ENCODE measurements around the gene AURKAIP1. TPM values are rescaled to one million over a fixed set of nuclear protein-coding genes. Genes with fewer than 3 reads are reported as not detected.

The AURKAIP1 gene
- total and polyA plus RNA-seq, 3 experiments from 2014 or later: 157 to 169 (median 159) TPM

DNA sequence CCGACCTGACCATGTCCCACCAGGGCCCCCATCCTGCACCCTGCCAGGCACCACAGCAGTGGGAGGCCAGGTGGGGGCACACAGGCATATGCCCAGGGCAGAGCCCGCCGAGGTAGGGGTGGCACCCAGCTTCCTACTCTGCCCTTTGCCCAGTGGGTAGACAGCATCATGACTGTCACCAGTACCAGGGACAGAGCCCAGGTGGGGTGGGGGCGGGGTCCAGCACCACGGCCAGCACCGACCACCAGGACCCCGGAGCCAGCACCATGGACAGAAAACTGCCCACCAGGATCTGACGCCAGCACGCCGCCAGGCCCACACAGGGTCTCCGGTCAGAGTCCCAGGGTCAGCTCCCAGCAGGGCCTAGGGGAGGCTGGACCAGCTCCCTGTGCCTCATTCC, 40.2 kb downstream of the AURKAIP1 start:
- H3K9me3 ChIP-seq (ENCODE audit: low read length): no peaks in the 10 kb centered on the region
- H3K27me3 ChIP-seq (ENCODE audit: insufficient read depth, low read length, poor library complexity, severe bottlenecking): no peaks in the 10 kb centered on the region
- Mint-ChIP-seq H3K4me1 (peaks cover 0 to 2% (median 0%) of the 10 kb centered on the region in 3 donors), H3K9me3 (no peaks in the 10 kb centered on the region), H3K27ac (no peak overlapping the region), H3K36me3 (peaks cover 0 to 11% (median 1%) of the 10 kb centered on the region in 3 donors), H3K4me3 (no peak overlapping the region), H3K27me3 (no peaks in the 10 kb centered on the region)
- H3K36me3 ChIP-seq (ENCODE audit: insufficient read depth, low read length): no peaks in the 10 kb centered on the region
- CTCF ChIA-PET: no interaction called here
- H3K4me3 ChIP-seq (ENCODE audit: low read length): no peak overlapping the region
- POLR2A ChIA-PET: no interaction called here
- H3K27ac ChIP-seq (ENCODE audit: low read depth, low read length): no peak overlapping the region
- no peak for DNase-seq
- H3K4me1 ChIP-seq (ENCODE audit: insufficient read depth, low read length): no peaks in the 10 kb centered on the region

DNA sequence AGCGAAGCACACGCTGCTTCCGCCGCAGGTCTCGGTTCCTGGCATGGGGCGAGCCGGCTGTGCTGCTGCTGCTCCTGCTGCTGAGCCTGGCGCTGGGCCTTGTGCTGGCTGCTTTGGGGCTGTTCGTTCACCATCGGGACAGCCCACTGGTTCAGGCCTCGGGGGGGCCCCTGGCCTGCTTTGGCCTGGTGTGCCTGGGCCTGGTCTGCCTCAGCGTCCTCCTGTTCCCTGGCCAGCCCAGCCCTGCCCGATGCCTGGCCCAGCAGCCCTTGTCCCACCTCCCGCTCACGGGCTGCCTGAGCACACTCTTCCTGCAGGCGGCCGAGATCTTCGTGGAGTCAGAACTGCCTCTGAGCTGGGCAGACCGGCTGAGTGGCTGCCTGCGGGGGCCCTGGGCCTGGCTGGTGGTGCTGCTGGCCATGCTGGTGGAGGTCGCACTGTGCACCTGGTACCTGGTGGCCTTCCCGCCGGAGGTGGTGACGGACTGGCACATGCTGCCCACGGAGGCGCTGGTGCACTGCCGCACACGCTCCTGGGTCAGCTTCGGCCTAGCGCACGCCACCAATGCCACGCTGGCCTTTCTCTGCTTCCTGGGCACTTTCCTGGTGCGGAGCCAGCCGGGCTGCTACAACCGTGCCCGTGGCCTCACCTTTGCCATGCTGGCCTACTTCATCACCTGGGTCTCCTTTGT, 41.3 kb downstream of the AURKAIP1 start:
- Mint-ChIP-seq H3K4me3 (no peak overlapping the region), H3K9me3 (no peaks in the 10 kb centered on the region), H3K27me3 (no peaks in the 10 kb centered on the region), H3K4me1 (peaks cover 0 to 6% (median 0%) of the 10 kb centered on the region in 3 donors), H3K36me3 (peaks cover 0 to 4% (median under 1%) of the 10 kb centered on the region in 3 donors), H3K27ac (no peak overlapping the region)
- H3K27me3 ChIP-seq (ENCODE audit: insufficient read depth, low read length, poor library complexity, severe bottlenecking): no peaks in the 10 kb centered on the region
- no peak overlapping the region for H3K27ac ChIP-seq (ENCODE audit: low read depth, low read length)
- H3K4me3 ChIP-seq (ENCODE audit: low read length): no peak overlapping the region
- no peaks in the 10 kb centered on the region for H3K36me3 ChIP-seq (ENCODE audit: insufficient read depth, low read length)
- no peak for DNase-seq
- no peaks in the 10 kb centered on the region for H3K4me1 ChIP-seq (ENCODE audit: insufficient read depth, low read length)
- no peaks in the 10 kb centered on the region for H3K9me3 ChIP-seq (ENCODE audit: low read length)
- CTCF ChIA-PET: interaction anchor here (0.6 kb wide), 1 partner anchor 207 kb away, joined by 4 read pairs; no protein-coding TSS in a partner anchor
- POLR2A ChIA-PET: no interaction called here

DNA sequence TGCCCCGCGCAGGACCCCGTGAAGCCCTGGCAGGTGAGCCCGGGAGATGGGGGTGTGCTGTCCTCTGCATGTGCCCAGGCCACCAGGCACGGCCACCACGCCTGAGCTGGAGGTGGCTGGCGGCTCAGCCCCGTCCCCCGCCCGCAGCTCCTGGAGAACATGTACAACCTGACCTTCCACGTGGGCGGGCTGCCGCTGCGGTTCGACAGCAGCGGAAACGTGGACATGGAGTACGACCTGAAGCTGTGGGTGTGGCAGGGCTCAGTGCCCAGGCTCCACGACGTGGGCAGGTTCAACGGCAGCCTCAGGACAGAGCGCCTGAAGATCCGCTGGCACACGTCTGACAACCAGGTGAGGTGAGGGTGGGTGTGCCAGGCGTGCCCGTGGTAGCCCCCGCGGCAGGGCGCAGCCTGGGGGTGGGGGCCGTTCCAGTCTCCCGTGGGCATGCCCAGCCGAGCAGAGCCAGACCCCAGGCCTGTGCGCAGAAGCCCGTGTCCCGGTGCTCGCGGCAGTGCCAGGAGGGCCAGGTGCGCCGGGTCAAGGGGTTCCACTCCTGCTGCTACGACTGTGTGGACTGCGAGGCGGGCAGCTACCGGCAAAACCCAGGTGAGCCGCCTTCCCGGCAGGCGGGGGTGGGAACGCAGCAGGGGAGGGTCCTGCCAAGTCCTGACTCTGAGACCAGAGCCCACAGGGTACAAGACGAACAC, 42.1 kb downstream of the AURKAIP1 start:
- POLR2A ChIA-PET: no interaction called here
- CTCF ChIA-PET: no interaction called here
- H3K4me1 Mint-ChIP-seq: peaks cover 0 to 6% (median 0%) of the 10 kb centered on the region in 3 donors
- H3K9me3 Mint-ChIP-seq: no peaks in the 10 kb centered on the region
- DNase-seq: no peak
- Histone ChIP-seq H3K9me3 (ENCODE audit: low read length) (no peaks in the 10 kb centered on the region), H3K27ac (ENCODE audit: low read depth, low read length) (no peak overlapping the region), H3K4me3 (ENCODE audit: low read length) (no peak overlapping the region), H3K27me3 (ENCODE audit: insufficient read depth, low read length, poor library complexity, severe bottlenecking) (no peaks in the 10 kb centered on the region), H3K36me3 (ENCODE audit: insufficient read depth, low read length) (no peaks in the 10 kb centered on the region), H3K4me1 (ENCODE audit: insufficient read depth, low read length) (no peaks in the 10 kb centered on the region)
- no peak overlapping the region for H3K27ac Mint-ChIP-seq
- peaks cover 0 to 2% (median 0%) of the 10 kb centered on the region in 3 donors for H3K36me3 Mint-ChIP-seq
- H3K27me3 Mint-ChIP-seq: no peaks in the 10 kb centered on the region
- H3K4me3 Mint-ChIP-seq: no peak overlapping the region

DNA sequence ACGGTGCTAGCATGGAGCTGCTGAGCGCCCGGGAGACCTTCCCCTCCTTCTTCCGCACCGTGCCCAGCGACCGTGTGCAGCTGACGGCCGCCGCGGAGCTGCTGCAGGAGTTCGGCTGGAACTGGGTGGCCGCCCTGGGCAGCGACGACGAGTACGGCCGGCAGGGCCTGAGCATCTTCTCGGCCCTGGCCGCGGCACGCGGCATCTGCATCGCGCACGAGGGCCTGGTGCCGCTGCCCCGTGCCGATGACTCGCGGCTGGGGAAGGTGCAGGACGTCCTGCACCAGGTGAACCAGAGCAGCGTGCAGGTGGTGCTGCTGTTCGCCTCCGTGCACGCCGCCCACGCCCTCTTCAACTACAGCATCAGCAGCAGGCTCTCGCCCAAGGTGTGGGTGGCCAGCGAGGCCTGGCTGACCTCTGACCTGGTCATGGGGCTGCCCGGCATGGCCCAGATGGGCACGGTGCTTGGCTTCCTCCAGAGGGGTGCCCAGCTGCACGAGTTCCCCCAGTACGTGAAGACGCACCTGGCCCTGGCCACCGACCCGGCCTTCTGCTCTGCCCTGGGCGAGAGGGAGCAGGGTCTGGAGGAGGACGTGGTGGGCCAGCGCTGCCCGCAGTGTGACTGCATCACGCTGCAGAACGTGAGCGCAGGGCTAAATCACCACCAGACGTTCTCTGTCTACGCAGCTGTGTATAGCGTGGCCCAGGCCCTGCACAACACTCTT, 42.8 kb downstream of the AURKAIP1 start:
- Histone ChIP-seq H3K36me3 (ENCODE audit: insufficient read depth, low read length) (no peaks in the 10 kb centered on the region), H3K4me3 (ENCODE audit: low read length) (no peak overlapping the region), H3K27ac (ENCODE audit: low read depth, low read length) (no peak overlapping the region), H3K4me1 (ENCODE audit: insufficient read depth, low read length) (no peaks in the 10 kb centered on the region), H3K27me3 (ENCODE audit: insufficient read depth, low read length, poor library complexity, severe bottlenecking) (no peaks in the 10 kb centered on the region), H3K9me3 (ENCODE audit: low read length) (no peaks in the 10 kb centered on the region)
- Mint-ChIP-seq H3K9me3 (no peaks in the 10 kb centered on the region), H3K4me3 (no peak overlapping the region), H3K27ac (no peak overlapping the region), H3K4me1 (peaks cover 0 to 6% (median 0%) of the 10 kb centered on the region in 3 donors), H3K36me3 (peaks cover 0 to 6% (median 0%) of the 10 kb centered on the region in 3 donors), H3K27me3 (no peaks in the 10 kb centered on the region)
- ChIA-PET CTCF (no interaction called here), POLR2A (no interaction called here)
- no peak for DNase-seq

DNA sequence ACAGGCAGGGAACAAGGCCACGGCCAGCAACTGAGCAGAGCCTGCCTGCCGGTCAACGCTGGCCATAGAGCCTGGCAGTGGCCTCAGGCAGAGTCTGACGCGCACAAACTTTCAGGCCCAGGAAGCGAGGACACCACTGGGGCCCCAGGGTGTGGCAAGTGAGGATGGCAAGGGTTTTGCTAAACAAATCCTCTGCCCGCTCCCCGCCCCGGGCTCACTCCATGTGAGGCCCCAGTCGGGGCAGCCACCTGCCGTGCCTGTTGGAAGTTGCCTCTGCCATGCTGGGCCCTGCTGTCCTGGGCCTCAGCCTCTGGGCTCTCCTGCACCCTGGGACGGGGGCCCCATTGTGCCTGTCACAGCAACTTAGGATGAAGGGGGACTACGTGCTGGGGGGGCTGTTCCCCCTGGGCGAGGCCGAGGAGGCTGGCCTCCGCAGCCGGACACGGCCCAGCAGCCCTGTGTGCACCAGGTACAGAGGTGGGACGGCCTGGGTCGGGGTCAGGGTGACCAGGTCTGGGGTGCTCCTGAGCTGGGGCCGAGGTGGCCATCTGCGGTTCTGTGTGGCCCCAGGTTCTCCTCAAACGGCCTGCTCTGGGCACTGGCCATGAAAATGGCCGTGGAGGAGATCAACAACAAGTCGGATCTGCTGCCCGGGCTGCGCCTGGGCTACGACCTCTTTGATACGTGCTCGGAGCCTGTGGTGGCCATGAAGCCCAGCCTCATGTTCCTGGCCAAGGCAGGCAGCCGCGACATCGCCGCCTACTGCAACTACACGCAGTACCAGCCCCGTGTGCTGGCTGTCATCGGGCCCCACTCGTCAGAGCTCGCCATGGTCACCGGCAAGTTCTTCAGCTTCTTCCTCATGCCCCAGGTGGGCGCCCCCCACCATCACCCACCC, 43.7 kb downstream of the AURKAIP1 start, which contains the start of gene TAS1R3:
Gene TAS1R3, plus strand, starts transcription at position 213 of the 898 bp plus-strand sequence. Its CDS starts 66 bp downstream, at position 279.
- CTCF ChIA-PET: no interaction called here
- POLR2A ChIA-PET: no interaction called here
- H3K27me3 ChIP-seq (ENCODE audit: insufficient read depth, low read length, poor library complexity, severe bottlenecking): no peaks in the 10 kb centered on the region
- DNase-seq: no peak
- peaks cover under 1 to 11% (median 6%) of the 10 kb centered on the region in 3 donors for H3K4me1 Mint-ChIP-seq
- peaks cover 4% of the 10 kb centered on the region for H3K4me1 ChIP-seq (ENCODE audit: insufficient read depth, low read length)
- H3K9me3 Mint-ChIP-seq: no peaks in the 10 kb centered on the region
- H3K27ac ChIP-seq (ENCODE audit: low read depth, low read length): no peak within 1 kb of the TSS
- H3K4me3 Mint-ChIP-seq: peak within 1 kb of the TSS in 2 of 7 donors; percentile 44 to 64
- no peak within 1 kb of the TSS for H3K4me3 ChIP-seq (ENCODE audit: low read length)
- no peak within 1 kb of the TSS for H3K27ac Mint-ChIP-seq
- H3K36me3 Mint-ChIP-seq: peaks cover 0 to 10% (median 0%) of the 10 kb centered on the region in 3 donors
- H3K36me3 ChIP-seq (ENCODE audit: insufficient read depth, low read length): no peaks in the 10 kb centered on the region
- H3K27me3 Mint-ChIP-seq: no peaks in the 10 kb centered on the region
- H3K9me3 ChIP-seq (ENCODE audit: low read length): no peaks in the 10 kb centered on the region

DNA sequence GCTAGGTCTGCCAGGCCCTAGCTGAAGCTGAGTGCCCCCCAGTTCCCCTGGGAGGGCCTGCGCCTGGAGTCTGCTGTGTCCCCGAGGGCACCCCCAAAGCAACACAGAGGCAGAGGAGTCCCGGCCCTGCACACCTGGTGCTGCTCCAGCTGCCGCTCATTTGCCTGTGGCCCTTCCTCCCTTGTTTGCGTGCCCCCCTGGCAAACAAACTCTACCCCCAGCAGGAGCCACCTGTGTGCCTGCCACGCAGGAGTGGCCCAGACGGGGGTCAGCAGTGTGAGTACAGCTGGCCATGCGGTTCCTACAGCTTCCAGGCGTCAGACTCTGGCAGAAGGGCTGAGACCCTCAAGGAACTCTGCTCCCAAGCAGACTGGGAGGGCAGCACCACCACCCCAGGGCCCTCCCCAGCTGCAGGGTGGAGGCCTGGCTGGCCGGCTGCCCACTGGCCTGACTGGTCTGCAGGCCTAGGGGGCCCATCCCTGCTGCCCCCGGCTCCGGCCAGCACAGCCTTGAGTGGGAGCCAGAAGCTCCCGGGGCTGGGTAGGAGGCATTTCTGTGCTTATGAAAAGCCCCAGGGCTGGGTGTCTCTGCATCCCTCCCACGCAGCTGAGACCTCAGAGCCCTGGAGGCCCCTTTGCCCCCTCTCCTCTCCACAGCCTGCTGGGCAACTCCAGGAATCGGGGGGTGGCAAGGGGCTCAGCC, 44.5 kb downstream of the AURKAIP1 start:
- H3K36me3 ChIP-seq (ENCODE audit: insufficient read depth, low read length): no peaks in the 10 kb centered on the region
- H3K4me1 ChIP-seq (ENCODE audit: insufficient read depth, low read length): peaks cover 12% of the 10 kb centered on the region
- no peaks in the 10 kb centered on the region for H3K9me3 Mint-ChIP-seq
- ChIA-PET CTCF (no interaction called here), POLR2A (no interaction called here)
- no peak for DNase-seq
- no peak overlapping the region for H3K27ac Mint-ChIP-seq
- no peak overlapping the region for H3K4me3 ChIP-seq (ENCODE audit: low read length)
- H3K36me3 Mint-ChIP-seq: peaks cover 0 to 13% (median 0%) of the 10 kb centered on the region in 3 donors
- peak overlapping the region in 1 of 7 donors; percentile 44 for H3K4me3 Mint-ChIP-seq
- no peaks in the 10 kb centered on the region for H3K9me3 ChIP-seq (ENCODE audit: low read length)
- no peak overlapping the region for H3K27ac ChIP-seq (ENCODE audit: low read depth, low read length)
- H3K27me3 ChIP-seq (ENCODE audit: insufficient read depth, low read length, poor library complexity, severe bottlenecking): no peaks in the 10 kb centered on the region
- H3K27me3 Mint-ChIP-seq: no peaks in the 10 kb centered on the region
- peaks cover 6 to 17% (median 14%) of the 10 kb centered on the region in 3 donors for H3K4me1 Mint-ChIP-seq
